CD14-positive monocyte (primary cell): Measurements from ENCODE around the gene LBHD2. TPM values are rescaled to one million over a fixed set of nuclear protein-coding genes. Genes with fewer than 3 reads are reported as not detected.

Experiments used
- DNase-seq, 3 donors: peaks; one replicate each; pipeline ENCODE4 v3.0.0-alpha.2; 2011 to 2022
- H2AFZ ChIP-seq: 2 replicates; pipeline ENCODE4 v1.6.0; 2012; ENCODE audit warnings: mild to moderate bottlenecking, low read depth, low read length, inconsistent platforms; ENCODE audit not compliant: insufficient read depth, poor library complexity, severe bottlenecking
- H3K27ac ChIP-seq, 2 donors: 1 replicate in 1 of 2; 2 replicates in 1 of 2; pipeline ENCODE4 v1.5.1; 2012 to 2013; ENCODE audit warnings: low read length in 2 of 2, control low read depth in 1 of 2, inconsistent platforms in 1 of 2, low read depth in 1 of 2, mild to moderate bottlenecking in 1 of 2
- H3K27me3 ChIP-seq, 2 donors: one replicate each; pipeline versions ENCODE4 v1.6.0 to v1.6.1; 2011 to 2013; ENCODE audit warnings: low read length in 2 of 2; ENCODE audit not compliant: control insufficient read depth in 2 of 2, insufficient read depth in 2 of 2
- H3K36me3 ChIP-seq, 2 donors: replicated peaks in 1 of 2; 1 replicate in 1 of 2; 2 replicates in 1 of 2; pipeline versions ENCODE4 v1.5.1 to v1.6.1; 2012 to 2013; ENCODE audit warnings: low read length in 2 of 2, control low read depth in 1 of 2, inconsistent platforms in 1 of 2, mild to moderate bottlenecking in 1 of 2; ENCODE audit not compliant: insufficient read depth in 2 of 2, control insufficient read depth in 1 of 2
- H3K4me1 ChIP-seq, 2 donors: 1 replicate in 1 of 2; 2 replicates in 1 of 2; pipeline versions ENCODE4 v1.5.1 to v1.6.1; 2012 to 2013; ENCODE audit warnings: low read length in 2 of 2, control low read depth in 1 of 2, inconsistent platforms in 1 of 2, mild to moderate bottlenecking in 1 of 2, moderate library complexity in 1 of 2; ENCODE audit not compliant: insufficient read depth in 2 of 2, control insufficient read depth in 1 of 2
- H3K4me2 ChIP-seq: replicated peaks from 2 replicates; pipeline ENCODE3; 2012; ENCODE audit warnings: low read length, moderate library complexity, mild to moderate bottlenecking; ENCODE audit not compliant: poor library complexity, severe bottlenecking; ENCODE audit errors: extremely low read depth
- H3K4me3 ChIP-seq, 3 experiments: fragments of 200-600 bp in 1 of 3; sonication (generic) in 1 of 3; replicated peaks in 1 of 3; 1 replicate in 2 of 3; 2 replicates in 1 of 3; pipeline ENCODE4 v1.5.1; 2011 to 2013; ENCODE audit warnings: low read length in 3 of 3, mild to moderate bottlenecking in 3 of 3, control low read depth in 2 of 3, low read depth in 2 of 3, inconsistent platforms in 1 of 3, moderate library complexity in 1 of 3
- H3K79me2 ChIP-seq: 2 replicates; pipeline ENCODE4 v1.6.0; 2012; ENCODE audit warnings: mild to moderate bottlenecking, control low read depth, inconsistent platforms, low read length, moderate library complexity; ENCODE audit not compliant: insufficient read depth
- H3K9ac ChIP-seq: 2 replicates; pipeline ENCODE4 v1.6.0; 2017; ENCODE audit warnings: low read length, mild to moderate bottlenecking; ENCODE audit not compliant: insufficient read depth, poor library complexity, severe bottlenecking
- H3K9me3 ChIP-seq, 2 donors: replicated peaks in 1 of 2; 1 replicate in 1 of 2; 2 replicates in 1 of 2; pipeline versions ENCODE4 v1.5.1 to v1.6.1; 2012 to 2013; ENCODE audit warnings: low read length in 2 of 2, control low read depth in 1 of 2; ENCODE audit not compliant: control insufficient read depth in 1 of 2, insufficient read depth in 1 of 2
- H4K20me1 ChIP-seq: 2 replicates; pipeline ENCODE4 v1.6.0; 2012; ENCODE audit warnings: mild to moderate bottlenecking, low read length, control low read depth, moderate library complexity; ENCODE audit not compliant: insufficient read depth
- H3K27ac Mint-ChIP-seq, 7 donors: one replicate each; pipeline ENCODE4 v1.8.0; 2020; ENCODE audit warnings: mild to moderate bottlenecking in 7 of 7, mixed read lengths in 7 of 7, moderate library complexity in 6 of 7, inconsistent platforms in 2 of 7
- H3K27me3 Mint-ChIP-seq, 3 donors: one replicate each; pipeline ENCODE4 v1.8.0; 2021 to 2022; ENCODE audit warnings: low read depth in 3 of 3, mild to moderate bottlenecking in 3 of 3, mixed read lengths in 3 of 3, moderate library complexity in 3 of 3, inconsistent platforms in 1 of 3
- H3K36me3 Mint-ChIP-seq, 2 donors: one replicate each; pipeline ENCODE4 v1.8.0; 2020; ENCODE audit warnings: mixed read lengths in 2 of 2, inconsistent platforms in 1 of 2, mild to moderate bottlenecking in 1 of 2
- H3K4me1 Mint-ChIP-seq: one replicate; pipeline ENCODE4 v1.8.0; 2020; ENCODE audit warnings: mild to moderate bottlenecking, mixed read lengths
- H3K4me3 Mint-ChIP-seq, 2 donors: one replicate each; pipeline ENCODE4 v1.8.0; 2020; ENCODE audit warnings: mild to moderate bottlenecking in 2 of 2, mixed read lengths in 2 of 2, moderate library complexity in 1 of 2
- H3K9me3 Mint-ChIP-seq, 7 donors: one replicate each; pipeline ENCODE4 v1.8.0; 2020 to 2022; ENCODE audit warnings: mixed read lengths in 7 of 7, mild to moderate bottlenecking in 6 of 7, moderate library complexity in 6 of 7, inconsistent platforms in 2 of 7
- CTCF ChIP-seq: fragments of 200-600 bp; IDR thresholded peaks from one replicate; pipeline ENCODE4 v1.8.0; 2022; ENCODE audit warnings: antibody characterized with exemption, mild to moderate bottlenecking
- WGBS: methylation state at CpG from one replicate; pipeline ENCODE4 v1.1.5; 2013; ENCODE audit warnings: missing lambda C conversion rate; ENCODE audit not compliant: insufficient coverage; 5-methylcytosine and 5-hydroxymethylcytosine counted together
- intact Hi-C, 2 donors: fragments of 100-400 bp; cut with micrococcal nuclease; formaldehyde crosslinking; loops; one replicate each; pipeline versions ENCODE4 v1.15.0 to v1.15.1; 2023
- polyA plus RNA-seq, 3 donors: library from polyadenylated mRNA; depleted of rRNA in 1 of 3; unstranded in 2 of 3; stranded (reverse) in 1 of 3; fragments of 300-500 nt in 2 of 3; fragments of >200 nt in 1 of 3; fragmentation: Illumina TruSeq in 2 of 3; gene quantifications; 1 replicate in 2 of 3; 2 replicates in 1 of 3; pipeline ENCODE4 v1.2.3, GENCODE V29; 2012 to 2021

Gene LBHD2
- polyA plus RNA-seq, 3 donors = not detected

GRCh38 chr14:103058164-103059055, 25.6 kb upstream of the LBHD2 start:
- H3K27ac ChIP-seq = no peak overlapping the region
- H3K36me3 ChIP-seq = no peaks in the 10 kb centered on the region
- no peak for TF ChIP-seq CTCF
- H3K27ac Mint-ChIP-seq = peak overlapping the region in 2 of 7 donors; percentile 35 to 61
- peak overlapping the region; percentile 16 to 78 (median 51) for H3K4me3 ChIP-seq
- H3K79me2 ChIP-seq = no peaks in the 10 kb centered on the region
- no peaks in the 10 kb centered on the region for H3K9me3 ChIP-seq
- peaks cover 48 to 64% (median 61%) of the 10 kb centered on the region in 3 donors for H3K27me3 Mint-ChIP-seq
- peak overlapping the region; percentile 81 for H2AFZ ChIP-seq
- peaks cover 20% of the 10 kb centered on the region for H3K4me1 Mint-ChIP-seq
- H3K4me3 Mint-ChIP-seq = peak overlapping the region; percentile 67 to 80
- peaks cover 17 to 70% of the 10 kb centered on the region in 2 donors for H3K27me3 ChIP-seq
- peak overlapping the region; percentile 49 for H3K9ac ChIP-seq
- H3K4me2 ChIP-seq = peak overlapping the region; percentile 86
- H3K4me1 ChIP-seq = peaks cover 14 to 22% of the 10 kb centered on the region in 2 donors
- peaks cover 23% of the 10 kb centered on the region for H4K20me1 ChIP-seq
- H3K36me3 Mint-ChIP-seq = peaks cover 5 to 12% of the 10 kb centered on the region in 2 donors
- peaks cover 0 to 4% (median 3%) of the 10 kb centered on the region in 7 donors for H3K9me3 Mint-ChIP-seq
- intact Hi-C loops = no loop called here
- no peak for DNase-seq
- WGBS = 39% methylated on average over 22 of the region's 39 CpGs

GRCh38 chr14:103059556-103059955, 24.5 kb upstream of the LBHD2 start:
- peak overlapping the region in 1 of 2 donors; percentile 17 for H3K4me3 Mint-ChIP-seq
- 93% methylated on average over 2 of the region's 5 CpGs for WGBS
- Histone ChIP-seq H3K4me3 (no peak overlapping the region), H3K27ac (no peak overlapping the region), H3K9ac (no peak overlapping the region), H4K20me1 (peaks cover 18% of the 10 kb centered on the region), H3K4me1 (peaks cover 14 to 22% of the 10 kb centered on the region in 2 donors), H3K36me3 (no peaks in the 10 kb centered on the region), H3K4me2 (no peak overlapping the region), H3K9me3 (no peaks in the 10 kb centered on the region), H3K27me3 (peaks cover 17 to 63% of the 10 kb centered on the region in 2 donors), H2AFZ (no peak overlapping the region), H3K79me2 (no peaks in the 10 kb centered on the region)
- intact Hi-C loops = no loop called here
- H3K36me3 Mint-ChIP-seq = peaks cover 5 to 12% of the 10 kb centered on the region in 2 donors
- H3K9me3 Mint-ChIP-seq = peaks cover 0 to 4% (median 3%) of the 10 kb centered on the region in 7 donors
- peaks cover 51 to 69% (median 65%) of the 10 kb centered on the region in 3 donors for H3K27me3 Mint-ChIP-seq
- peaks cover 19% of the 10 kb centered on the region for H3K4me1 Mint-ChIP-seq
- TF ChIP-seq CTCF = no peak
- H3K27ac Mint-ChIP-seq = no peak overlapping the region
- DNase-seq = peak in 1 of 3 donors; percentile 3
